Glutamatergic neuron (in vitro differentiated cells): ENCODE measurements around the gene TTLL10. TPM values are rescaled to one million over a fixed set of nuclear protein-coding genes. Genes with fewer than 3 reads are reported as not detected.

Source experiments
- DNase-seq: peaks from one replicate; pipeline ENCODE4 v3.0.0; 2022
- H3K27ac Mint-ChIP-seq: one replicate; pipeline ENCODE4 v1.8.0; 2020; ENCODE audit warnings: mild to moderate bottlenecking, mixed read lengths, inconsistent platforms; ENCODE audit not compliant: unreplicated experiment
- H3K27me3 Mint-ChIP-seq: one replicate; pipeline ENCODE4 v1.8.0; 2020; ENCODE audit warnings: mild to moderate bottlenecking, moderate library complexity, mixed read lengths, inconsistent platforms; ENCODE audit not compliant: unreplicated experiment
- H3K36me3 Mint-ChIP-seq: one replicate; pipeline ENCODE4 v1.8.0; 2020; ENCODE audit warnings: mild to moderate bottlenecking, mixed read lengths, inconsistent platforms; ENCODE audit not compliant: unreplicated experiment
- H3K4me1 Mint-ChIP-seq: one replicate; pipeline ENCODE4 v1.8.0; 2020; ENCODE audit warnings: mild to moderate bottlenecking, low read depth, mixed read lengths, inconsistent platforms; ENCODE audit not compliant: unreplicated experiment
- H3K4me3 Mint-ChIP-seq: one replicate; pipeline ENCODE4 v1.8.0; 2020; ENCODE audit warnings: mild to moderate bottlenecking, mixed read lengths, inconsistent platforms; ENCODE audit not compliant: unreplicated experiment
- H3K9me3 Mint-ChIP-seq: one replicate; pipeline ENCODE4 v1.8.0; 2020; ENCODE audit warnings: mild to moderate bottlenecking, moderate library complexity, mixed read lengths, inconsistent platforms; ENCODE audit not compliant: unreplicated experiment
- total RNA-seq: library from RNA; stranded (reverse); fragmentation: NEBNext Ultra II Directional; extraction: Animal tissue kit (Norgen Biotek cat#: 25700); gene quantifications from one replicate; pipeline ENCODE4 v1.2.1, GENCODE V29; 2021; ENCODE audit not compliant: unreplicated experiment
- TF ChIP-seq, protein P1 (sequence below): fragments of 200-600 bp; sonication (generic); IDR thresholded peaks from one replicate; pipeline ENCODE4 v1.5.0; 2021; ENCODE audit not compliant: partially characterized antibody, unreplicated experiment

TTLL10 gene
- total RNA-seq, 1 donor from 2014 or later, result not detected

- no peak overlapping the region for H3K4me3 Mint-ChIP-seq
- DNase-seq, result no peak
- no peak overlapping the region for H3K27ac Mint-ChIP-seq
- H3K4me1 Mint-ChIP-seq, result no peaks in the 10 kb centered on the region
- peaks cover 12% of the 10 kb centered on the region for H3K27me3 Mint-ChIP-seq
- H3K36me3 Mint-ChIP-seq, result peaks cover 6% of the 10 kb centered on the region
- TF ChIP-seq, protein P1, sequence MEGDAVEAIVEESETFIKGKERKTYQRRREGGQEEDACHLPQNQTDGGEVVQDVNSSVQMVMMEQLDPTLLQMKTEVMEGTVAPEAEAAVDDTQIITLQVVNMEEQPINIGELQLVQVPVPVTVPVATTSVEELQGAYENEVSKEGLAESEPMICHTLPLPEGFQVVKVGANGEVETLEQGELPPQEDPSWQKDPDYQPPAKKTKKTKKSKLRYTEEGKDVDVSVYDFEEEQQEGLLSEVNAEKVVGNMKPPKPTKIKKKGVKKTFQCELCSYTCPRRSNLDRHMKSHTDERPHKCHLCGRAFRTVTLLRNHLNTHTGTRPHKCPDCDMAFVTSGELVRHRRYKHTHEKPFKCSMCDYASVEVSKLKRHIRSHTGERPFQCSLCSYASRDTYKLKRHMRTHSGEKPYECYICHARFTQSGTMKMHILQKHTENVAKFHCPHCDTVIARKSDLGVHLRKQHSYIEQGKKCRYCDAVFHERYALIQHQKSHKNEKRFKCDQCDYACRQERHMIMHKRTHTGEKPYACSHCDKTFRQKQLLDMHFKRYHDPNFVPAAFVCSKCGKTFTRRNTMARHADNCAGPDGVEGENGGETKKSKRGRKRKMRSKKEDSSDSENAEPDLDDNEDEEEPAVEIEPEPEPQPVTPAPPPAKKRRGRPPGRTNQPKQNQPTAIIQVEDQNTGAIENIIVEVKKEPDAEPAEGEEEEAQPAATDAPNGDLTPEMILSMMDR, result no peak
- H3K9me3 Mint-ChIP-seq, result no peaks in the 10 kb centered on the region
These were observed 48.4 kb downstream of the TTLL10 start for GRCh38 chr1:1221887-1222574.

DNA sequence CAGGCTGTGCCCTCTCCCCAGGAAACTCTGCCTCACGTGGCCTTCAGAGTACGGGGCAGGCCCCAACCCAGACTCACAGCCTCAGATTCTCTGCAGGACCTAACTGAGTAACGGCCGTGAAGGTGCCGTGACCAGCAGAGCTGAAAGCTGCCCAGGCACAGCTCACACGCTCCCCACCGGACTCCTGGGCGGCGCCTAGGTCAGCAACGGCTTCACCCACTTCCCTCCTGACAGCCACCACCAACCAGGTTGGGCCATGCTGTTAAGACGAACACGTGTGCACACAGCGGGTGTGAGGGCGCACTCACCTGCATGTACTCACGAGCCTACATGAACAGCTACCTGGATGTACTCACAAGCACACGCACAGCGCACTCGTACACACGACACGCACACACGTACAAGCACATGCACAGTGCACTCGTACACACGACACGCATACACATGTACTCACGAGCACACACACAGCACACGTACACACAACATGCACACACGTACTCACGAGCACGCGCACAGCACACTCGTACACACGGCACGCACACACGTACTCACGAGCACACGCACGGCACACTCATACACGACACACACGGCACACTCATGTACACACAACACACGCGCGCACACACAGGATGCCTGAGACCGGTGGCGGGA is 49.0 kb downstream of the TTLL10 start:
- no peak overlapping the region for H3K27ac Mint-ChIP-seq
- DNase-seq, result no peak
- H3K27me3 Mint-ChIP-seq, result peaks cover 12% of the 10 kb centered on the region
- H3K36me3 Mint-ChIP-seq, result peaks cover 6% of the 10 kb centered on the region
- TF ChIP-seq, protein P1, result no peak
- H3K4me1 Mint-ChIP-seq, result no peaks in the 10 kb centered on the region
- no peak overlapping the region for H3K4me3 Mint-ChIP-seq
- H3K9me3 Mint-ChIP-seq, result no peaks in the 10 kb centered on the region

GRCh38 chr1:1223321-1223720 is 49.6 kb downstream of the TTLL10 start:
- peak overlapping the region; percentile 40 for H3K4me3 Mint-ChIP-seq
- H3K9me3 Mint-ChIP-seq, result no peaks in the 10 kb centered on the region
- peak overlapping the region; percentile 48 for H3K27ac Mint-ChIP-seq
- TF ChIP-seq, protein P1, result no peak
- no peak for DNase-seq
- H3K36me3 Mint-ChIP-seq, result peaks cover 6% of the 10 kb centered on the region
- peaks cover 12% of the 10 kb centered on the region for H3K27me3 Mint-ChIP-seq
- H3K4me1 Mint-ChIP-seq, result no peaks in the 10 kb centered on the region

DNA sequence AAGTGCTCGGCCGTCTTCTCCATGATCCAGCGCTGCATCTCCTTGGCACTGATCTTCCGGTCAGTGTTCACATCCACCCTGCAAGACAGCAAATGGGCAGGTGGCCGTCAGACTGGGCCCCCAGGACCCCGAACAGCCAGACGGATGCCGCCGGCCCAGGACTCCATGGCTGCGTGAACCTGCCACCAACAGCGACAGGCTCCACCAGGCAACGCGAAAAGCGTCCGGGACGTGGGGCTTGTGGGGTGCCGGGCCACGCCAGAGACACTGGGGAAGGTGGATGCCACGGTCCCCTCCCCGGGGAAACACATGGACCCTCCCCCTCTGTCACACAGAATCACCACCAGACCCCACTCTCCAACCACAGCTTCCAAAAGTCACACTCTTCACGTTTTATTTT is 50.2 kb downstream of the TTLL10 start:
- Mint-ChIP-seq H3K4me3 (no peak overlapping the region), H3K9me3 (no peaks in the 10 kb centered on the region), H3K36me3 (peaks cover 6% of the 10 kb centered on the region), H3K27ac (no peak overlapping the region), H3K4me1 (no peaks in the 10 kb centered on the region), H3K27me3 (peaks cover 11% of the 10 kb centered on the region)
- DNase-seq, result no peak
- TF ChIP-seq, protein P1, result no peak

- H3K36me3 Mint-ChIP-seq, result peaks cover 6% of the 10 kb centered on the region
- no peak overlapping the region for H3K4me3 Mint-ChIP-seq
- H3K27ac Mint-ChIP-seq, result no peak overlapping the region
- H3K4me1 Mint-ChIP-seq, result peaks cover 6% of the 10 kb centered on the region
- peaks cover 17% of the 10 kb centered on the region for H3K27me3 Mint-ChIP-seq
- peaks cover 6% of the 10 kb centered on the region for H3K9me3 Mint-ChIP-seq
- DNase-seq, result no peak
- TF ChIP-seq, protein P1, result no peak
These were observed 51.7 kb downstream of the TTLL10 start for GRCh38 chr1:1225238-1225845.
